ENCODE measurements around the gene COQ5.
A peak's percentile ranks its signal among the peaks of the same experiment; 100 is the strongest.

COQ5 gene

GRCh38 chr12:120463712-120464111 lies 65.2 kb downstream of the COQ5 start:
- DNase-seq = no peak
- intact Hi-C loops (cut with DNase I) = no loop called here

GRCh38 chr12:120462099-120462640 lies 66.8 kb downstream of the COQ5 start:
- no peak for DNase-seq
- intact Hi-C loops (cut with DNase I) = no loop called here

GRCh38 chr12:120460157-120460556 lies 68.8 kb downstream of the COQ5 start:
- intact Hi-C loops (cut with DNase I) = no loop called here
- DNase-seq = no peak

- intact Hi-C loops (cut with DNase I) = no loop called here
- no peak for DNase-seq
Observed at GRCh38 chr12:120457133-120457532, 71.8 kb downstream of the COQ5 start.

- DNase-seq = peak in 1 of 10 donors; percentile 4
- intact Hi-C loops (cut with DNase I) = no loop called here
Observed at GRCh38 chr12:120455302-120455701, 73.7 kb downstream of the COQ5 start.

- peak in 1 of 10 donors; percentile 2 for DNase-seq
- intact Hi-C loops (cut with DNase I) = no loop called here
Observed at GRCh38 chr12:120453977-120454376, 75.0 kb downstream of the COQ5 start.

Data from posterior cingulate gyrus (tissue), 11 donors.